Spleen (tissue), 7 donors: ENCODE data around the gene NBEA.

Experiments
- CTCF ChIP-seq, 11 experiments: fragments of 200-600 bp in 7 of 11; fragments of 450-650 bp in 4 of 11; sonication (generic) in 4 of 11; IDR thresholded peaks in 8 of 11; conservative IDR thresholded peaks in 3 of 11; 1 replicate in 7 of 11; 2 replicates in 4 of 11; pipeline versions ENCODE4 v1.4.0 to v1.8.0; 2016 to 2021; ENCODE audit warnings: antibody characterized with exemption in 11 of 11, inconsistent platforms in 4 of 11, mild to moderate bottlenecking in 1 of 11
- POLR2AphosphoS5 ChIP-seq, 3 donors: sonication (generic); formaldehyde crosslinking; IDR thresholded peaks; one replicate each; pipeline ENCODE4 v1.5.1; 2017; ENCODE audit warnings: antibody characterized with exemption in 3 of 3
- donor health status: DM: no; HTN: no; CAD: no; lungs with moderate emphysema.
- donor health status: DM: no; HTN: no; CAD: no.
- donor health status: DM: no; HTN: no; CAD: no.

- TF ChIP-seq CTCF (IDR thresholded peaks at IDR 0.05 in 8 of 11, conservative IDR thresholded peaks at IDR 0.05 in 3 of 11): no peak
- no peak for TF ChIP-seq POLR2AphosphoS5 (IDR thresholded peaks at IDR 0.05)
Observed at GRCh38 chr13:35211949-35212348, 269.9 kb downstream of the NBEA start.
